CD4-positive, alpha-beta T cell treated with Interleukin-6 for 4 hours (primary cell): ENCODE data around the gene MRPL23.

Experiments used
- DNase-seq: peaks from one replicate; pipeline ENCODE4 v3.0.0-alpha.2; 2020; ENCODE audit warnings: mixed read lengths

MRPL23 gene

DNA sequence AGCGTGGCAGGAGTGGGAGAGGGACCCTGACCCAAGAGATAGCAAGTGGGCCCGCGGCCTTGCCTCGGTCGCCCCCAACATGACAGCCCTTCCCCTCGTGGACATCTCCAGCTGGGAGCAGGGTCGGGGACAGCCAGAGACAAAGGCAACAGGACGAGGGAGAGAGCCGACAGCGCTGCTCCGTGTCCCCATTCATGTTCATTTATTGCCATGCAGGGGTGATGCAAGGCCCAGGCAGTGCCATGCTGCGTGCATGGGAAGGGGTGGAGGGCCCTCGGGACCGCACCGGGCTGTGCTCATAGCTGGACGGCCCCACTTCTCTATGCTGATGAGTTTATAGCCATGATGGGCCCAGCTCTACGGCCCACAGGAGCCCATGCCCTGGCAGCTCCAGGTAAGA, 12.7 kb downstream of the MRPL23 start:
- DNase-seq = no peak

GRCh38 chr11:1963864-1964263, 16.7 kb downstream of the MRPL23 start:
- no peak for DNase-seq

- DNase-seq = no peak
These were observed 17.2 kb downstream of the MRPL23 start for GRCh38 chr11:1964348-1964747.

- DNase-seq = no peak
These were observed 17.8 kb downstream of the MRPL23 start for GRCh38 chr11:1964955-1965354.

DNA sequence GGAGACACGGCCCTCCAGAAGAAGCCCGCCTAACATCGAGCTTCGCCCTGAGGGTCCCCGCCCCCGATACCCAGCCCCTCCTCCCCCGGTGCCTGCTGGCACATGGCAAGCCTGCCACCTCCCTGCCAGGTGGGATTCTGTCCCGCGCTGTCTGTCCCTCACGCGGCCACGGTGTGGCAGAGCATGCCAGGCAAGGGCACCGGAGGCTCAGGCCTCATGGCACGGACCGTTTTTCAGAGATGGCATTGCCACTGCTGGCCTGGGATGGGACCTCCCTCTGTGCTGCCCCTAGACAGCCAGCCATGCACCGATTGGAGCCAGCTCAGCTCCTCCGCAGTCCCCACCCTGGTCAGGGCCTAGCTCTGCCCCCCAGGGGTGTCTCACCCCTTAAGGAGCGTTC, 19.4 kb downstream of the MRPL23 start:
- DNase-seq = no peak

DNA sequence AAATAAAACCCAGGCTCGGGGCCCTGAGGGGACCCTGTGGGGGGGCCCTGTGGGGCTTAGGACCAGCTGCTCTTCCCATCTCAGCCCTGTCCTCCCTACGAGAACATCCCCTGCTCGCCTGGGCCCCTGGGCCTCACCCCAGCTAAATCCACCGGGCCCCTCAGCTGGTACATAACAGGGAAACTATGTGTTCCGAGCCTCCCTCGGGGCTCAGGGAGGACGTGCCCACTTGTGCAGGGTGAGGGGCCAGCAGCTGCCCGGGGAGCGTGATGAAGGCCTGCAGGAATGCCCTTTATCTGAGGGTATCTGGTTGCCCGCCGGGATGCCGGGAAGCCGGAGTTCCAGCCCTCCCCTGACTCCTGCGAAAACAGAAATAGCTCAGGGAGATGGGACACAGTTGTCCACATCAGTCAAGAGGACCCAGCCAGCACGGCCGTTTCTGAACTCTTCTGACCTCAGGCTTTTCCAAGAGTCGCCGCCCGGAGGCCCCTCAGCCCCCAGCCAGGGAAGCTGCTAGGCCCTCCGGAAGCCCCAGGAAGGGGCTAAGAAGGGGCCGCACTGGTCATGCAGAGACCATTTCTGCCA, 20.6 kb downstream of the MRPL23 start:
- DNase-seq = no peak

DNA sequence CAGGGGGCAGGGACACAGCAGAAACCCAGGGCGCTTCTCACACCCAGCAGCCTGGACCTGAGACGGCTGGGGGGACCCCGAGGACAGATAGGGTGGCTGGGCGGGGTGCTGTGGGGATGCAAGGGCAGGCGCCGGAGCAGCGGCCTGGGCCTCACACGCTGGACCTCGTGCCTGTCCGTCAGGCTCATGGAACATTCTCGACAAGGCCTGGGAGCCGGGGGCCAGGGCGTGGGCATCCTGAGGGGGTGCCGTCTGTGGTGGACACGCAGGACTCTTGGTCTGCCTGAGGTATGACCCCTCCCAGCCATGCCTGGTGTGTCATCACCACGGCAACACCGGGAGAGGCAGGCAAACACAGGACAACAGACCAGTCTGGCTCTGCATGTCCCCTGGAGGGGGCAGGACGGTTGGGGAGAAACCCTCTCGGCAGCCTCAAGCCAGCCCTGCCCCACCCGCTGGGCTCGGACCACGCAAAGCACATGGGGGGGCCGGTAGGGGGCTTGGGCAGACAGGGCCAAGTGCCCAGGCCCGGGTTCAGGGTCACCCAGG, 21.4 kb downstream of the MRPL23 start:
- DNase-seq = no peak

GRCh38 chr11:1969035-1969434, 21.9 kb downstream of the MRPL23 start:
- DNase-seq = no peak

DNA sequence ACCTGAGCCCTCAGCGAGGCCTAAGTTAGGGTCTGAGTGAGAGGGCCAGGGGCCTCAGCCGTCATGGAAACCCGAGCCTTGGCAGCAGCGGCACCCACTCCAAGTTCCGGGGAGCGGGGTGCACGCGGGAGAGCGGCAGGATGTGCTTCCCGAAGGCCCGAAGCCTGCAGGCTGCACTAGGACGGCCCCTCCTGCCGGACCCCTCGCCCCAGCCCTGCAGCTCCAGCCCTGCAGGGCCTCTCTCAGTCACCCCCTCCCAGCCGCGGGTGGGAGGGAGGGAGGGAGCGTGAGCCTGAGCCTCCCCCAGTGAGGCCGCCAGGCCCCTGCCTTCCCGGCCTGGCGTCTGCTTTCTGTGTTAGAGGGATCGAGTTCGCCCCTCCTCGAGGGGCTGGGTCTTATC, 22.6 kb downstream of the MRPL23 start:
- no peak for DNase-seq

GRCh38 chr11:1970956-1971355, 23.8 kb downstream of the MRPL23 start:
- no peak for DNase-seq

- DNase-seq = no peak
These were observed 28.1 kb downstream of the MRPL23 start for GRCh38 chr11:1975185-1975584.

- DNase-seq = no peak
These were observed 31.8 kb downstream of the MRPL23 start for GRCh38 chr11:1978720-1979473.

DNA sequence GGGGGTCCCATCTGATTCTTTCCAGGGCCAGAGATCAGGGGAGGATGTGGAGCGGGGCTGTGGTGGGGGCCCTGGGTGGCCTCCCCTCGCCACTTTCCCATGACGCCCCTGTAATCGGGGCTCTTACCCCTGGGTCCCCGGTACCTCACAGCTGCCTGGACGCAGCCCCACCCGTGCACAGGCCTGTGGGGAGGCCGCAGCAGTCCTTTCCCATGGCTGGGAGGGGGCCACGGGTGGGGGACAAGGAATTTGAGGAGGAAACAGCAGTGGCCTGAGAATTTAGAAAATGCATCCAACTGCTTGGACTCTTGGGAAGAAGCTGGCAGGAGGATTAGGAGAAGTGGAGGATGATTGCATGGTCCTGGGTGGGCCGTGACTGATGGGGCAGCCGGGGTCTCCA, 32.5 kb downstream of the MRPL23 start:
- no peak for DNase-seq

GRCh38 chr11:1982873-1983600, 35.9 kb downstream of the MRPL23 start:
- no peak for DNase-seq

DNA sequence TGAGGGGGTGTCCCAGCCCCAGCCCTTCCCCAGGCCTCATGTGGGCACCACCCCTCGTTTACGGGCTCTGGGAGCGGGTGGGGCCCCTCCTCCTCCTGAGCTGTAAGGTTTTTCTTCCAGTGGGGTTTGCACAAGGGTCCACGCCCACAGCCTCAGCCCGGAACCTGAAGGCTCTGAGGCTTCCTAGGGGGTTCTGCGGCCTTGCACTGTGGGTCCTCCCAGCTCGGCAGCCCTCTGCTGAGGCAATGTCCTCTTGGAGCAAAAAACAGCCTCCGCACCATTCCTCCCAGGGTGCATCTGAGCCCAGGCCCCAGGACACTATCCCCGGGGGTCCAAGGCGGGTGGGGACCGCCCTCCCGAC, 36.4 kb downstream of the MRPL23 start:
- no peak for DNase-seq

GRCh38 chr11:1987024-1987423, 39.9 kb downstream of the MRPL23 start:
- no peak for DNase-seq

- no peak for DNase-seq
These were observed 41.0 kb downstream of the MRPL23 start for GRCh38 chr11:1988174-1988573.

- DNase-seq = no peak
These were observed 41.7 kb downstream of the MRPL23 start for GRCh38 chr11:1988667-1989317.

DNA sequence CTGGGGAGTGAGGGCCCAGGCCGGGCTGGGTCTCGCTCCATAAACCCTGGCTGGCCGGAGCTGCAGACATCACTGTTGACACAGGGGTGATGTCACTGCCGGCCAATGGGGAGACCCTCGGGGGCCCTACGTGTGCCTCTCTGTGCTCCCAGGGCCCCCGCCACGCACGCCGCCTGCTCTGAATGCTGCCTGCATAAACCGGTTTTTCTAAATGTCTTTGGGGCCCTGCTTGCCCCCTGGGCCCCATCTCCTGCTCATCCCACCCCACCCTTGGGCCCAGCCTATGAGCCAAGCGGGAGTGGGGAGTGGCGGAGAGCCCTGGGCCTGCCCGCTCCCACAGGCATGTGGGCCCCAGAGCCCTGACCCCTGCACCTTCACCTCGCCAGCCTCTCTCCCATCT, 42.8 kb downstream of the MRPL23 start:
- DNase-seq = no peak

- DNase-seq = no peak
These were observed 43.9 kb downstream of the MRPL23 start for GRCh38 chr11:1990872-1991578.

DNA sequence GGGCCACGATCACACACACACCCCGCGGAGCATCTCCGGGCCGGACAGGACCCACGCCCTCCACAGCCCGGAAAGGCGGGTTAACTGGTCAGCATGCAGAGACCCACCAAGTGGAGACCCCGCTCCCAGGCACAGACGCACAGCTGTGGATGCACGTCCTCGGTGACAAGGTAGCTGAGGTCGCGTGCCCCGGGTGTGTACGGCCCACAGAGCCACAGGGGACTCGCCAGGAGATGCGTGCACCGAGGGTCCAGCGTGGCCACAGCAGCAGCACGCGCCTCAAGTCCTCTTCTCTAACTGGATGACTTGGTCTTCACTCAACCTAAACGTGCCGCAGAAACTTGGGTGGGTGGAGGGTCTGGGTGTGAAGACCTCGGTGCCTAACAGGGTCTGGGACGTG, 45.0 kb downstream of the MRPL23 start:
- no peak for DNase-seq

- no peak for DNase-seq
These were observed 47.0 kb downstream of the MRPL23 start for GRCh38 chr11:1994121-1994520.

DNA sequence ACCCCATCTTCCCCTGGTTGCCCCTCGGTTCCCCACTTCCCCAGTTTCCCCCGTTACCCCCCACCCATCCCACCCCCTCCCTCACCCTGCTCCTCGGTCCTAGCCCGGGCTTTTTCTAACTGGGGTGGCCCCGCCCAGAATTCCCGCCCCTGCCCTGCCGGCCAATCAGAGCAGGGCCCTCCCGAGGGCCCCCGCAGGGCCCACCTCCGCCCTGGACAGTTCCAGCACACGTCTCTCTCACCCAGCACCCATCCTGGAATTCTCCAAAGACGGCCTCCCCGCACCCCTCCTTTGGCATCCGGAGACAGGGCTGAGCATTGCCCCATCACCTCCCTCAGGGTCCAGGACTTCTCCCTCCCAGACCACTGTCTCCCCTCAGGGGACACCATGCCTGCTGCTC, 50.6 kb downstream of the MRPL23 start, which contains the start of gene H19:
Gene H19, minus strand, starts transcription at position 88 of the 400 bp plus-strand sequence.
- no peak for DNase-seq
